Neural crest cell (in vitro differentiated cells): ENCODE measurements around the gene SMG6. TPM values are rescaled to one million over a fixed set of nuclear protein-coding genes. Genes with fewer than 3 reads are reported as not detected.

Source experiments
- DNase-seq: peaks from one replicate; pipeline ENCODE4 v3.0.0; 2021; ENCODE audit warnings: low read depth, mixed read lengths, low spot score
- H3K27ac Mint-ChIP-seq: one replicate; pipeline ENCODE4 v1.8.0; 2021; ENCODE audit warnings: mild to moderate bottlenecking, mixed read lengths; ENCODE audit not compliant: unreplicated experiment
- H3K27me3 Mint-ChIP-seq: 2 replicates; pipeline ENCODE4 v1.8.0; 2021; ENCODE audit warnings: low read depth, mild to moderate bottlenecking, mixed read lengths
- H3K36me3 Mint-ChIP-seq: 2 replicates; pipeline ENCODE4 v1.8.0; 2021; ENCODE audit warnings: low read depth, mild to moderate bottlenecking, mixed read lengths
- H3K4me1 Mint-ChIP-seq: 2 replicates; pipeline ENCODE4 v1.8.0; 2021; ENCODE audit warnings: mixed read lengths
- H3K4me3 Mint-ChIP-seq: one replicate; pipeline ENCODE4 v1.8.0; 2021; ENCODE audit warnings: mild to moderate bottlenecking, mixed read lengths
- H3K9me3 Mint-ChIP-seq: 2 replicates; pipeline ENCODE4 v1.8.0; 2021; ENCODE audit warnings: mixed read lengths
- total RNA-seq: library from RNA; stranded (reverse); gene quantifications from 2 replicates; pipeline ENCODE4 v1.2.1, GENCODE V29; 2021
- TF ChIP-seq, protein P1 (sequence below): fragments of 200-600 bp; sonication (generic); conservative IDR thresholded peaks from 2 replicates; pipeline ENCODE4 v1.5.0; 2021; ENCODE audit warnings: antibody characterized with exemption, mild to moderate bottlenecking

Gene SMG6
- total RNA-seq, 1 donor from 2014 or later: 57.2 TPM

DNA sequence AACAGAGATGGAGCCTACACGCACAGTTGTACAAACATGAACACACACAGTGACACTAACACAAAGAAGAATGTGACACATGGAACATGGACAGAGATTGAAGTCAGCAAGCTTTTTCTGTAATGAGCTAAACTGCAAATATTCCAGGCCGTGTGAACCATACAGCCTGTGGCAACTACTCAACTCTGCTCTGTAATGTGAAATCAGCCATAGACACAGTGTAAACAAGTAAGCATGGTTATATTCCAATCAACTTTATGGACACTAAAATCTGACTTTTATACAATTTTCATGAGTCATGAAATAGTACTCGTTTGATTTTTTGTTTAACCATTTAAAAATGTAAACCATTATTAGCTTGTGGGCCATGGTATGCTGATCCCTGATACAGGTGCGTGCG is 120.2 kb downstream of the SMG6 start:
- H3K4me1 Mint-ChIP-seq: peaks cover 14% of the 10 kb centered on the region
- TF ChIP-seq, protein P1, sequence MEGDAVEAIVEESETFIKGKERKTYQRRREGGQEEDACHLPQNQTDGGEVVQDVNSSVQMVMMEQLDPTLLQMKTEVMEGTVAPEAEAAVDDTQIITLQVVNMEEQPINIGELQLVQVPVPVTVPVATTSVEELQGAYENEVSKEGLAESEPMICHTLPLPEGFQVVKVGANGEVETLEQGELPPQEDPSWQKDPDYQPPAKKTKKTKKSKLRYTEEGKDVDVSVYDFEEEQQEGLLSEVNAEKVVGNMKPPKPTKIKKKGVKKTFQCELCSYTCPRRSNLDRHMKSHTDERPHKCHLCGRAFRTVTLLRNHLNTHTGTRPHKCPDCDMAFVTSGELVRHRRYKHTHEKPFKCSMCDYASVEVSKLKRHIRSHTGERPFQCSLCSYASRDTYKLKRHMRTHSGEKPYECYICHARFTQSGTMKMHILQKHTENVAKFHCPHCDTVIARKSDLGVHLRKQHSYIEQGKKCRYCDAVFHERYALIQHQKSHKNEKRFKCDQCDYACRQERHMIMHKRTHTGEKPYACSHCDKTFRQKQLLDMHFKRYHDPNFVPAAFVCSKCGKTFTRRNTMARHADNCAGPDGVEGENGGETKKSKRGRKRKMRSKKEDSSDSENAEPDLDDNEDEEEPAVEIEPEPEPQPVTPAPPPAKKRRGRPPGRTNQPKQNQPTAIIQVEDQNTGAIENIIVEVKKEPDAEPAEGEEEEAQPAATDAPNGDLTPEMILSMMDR: no peak
- no peaks in the 10 kb centered on the region for H3K36me3 Mint-ChIP-seq
- H3K9me3 Mint-ChIP-seq: no peaks in the 10 kb centered on the region
- no peak for DNase-seq
- H3K27me3 Mint-ChIP-seq: no peaks in the 10 kb centered on the region
- H3K27ac Mint-ChIP-seq: no peak overlapping the region
- H3K4me3 Mint-ChIP-seq: no peak overlapping the region

DNA sequence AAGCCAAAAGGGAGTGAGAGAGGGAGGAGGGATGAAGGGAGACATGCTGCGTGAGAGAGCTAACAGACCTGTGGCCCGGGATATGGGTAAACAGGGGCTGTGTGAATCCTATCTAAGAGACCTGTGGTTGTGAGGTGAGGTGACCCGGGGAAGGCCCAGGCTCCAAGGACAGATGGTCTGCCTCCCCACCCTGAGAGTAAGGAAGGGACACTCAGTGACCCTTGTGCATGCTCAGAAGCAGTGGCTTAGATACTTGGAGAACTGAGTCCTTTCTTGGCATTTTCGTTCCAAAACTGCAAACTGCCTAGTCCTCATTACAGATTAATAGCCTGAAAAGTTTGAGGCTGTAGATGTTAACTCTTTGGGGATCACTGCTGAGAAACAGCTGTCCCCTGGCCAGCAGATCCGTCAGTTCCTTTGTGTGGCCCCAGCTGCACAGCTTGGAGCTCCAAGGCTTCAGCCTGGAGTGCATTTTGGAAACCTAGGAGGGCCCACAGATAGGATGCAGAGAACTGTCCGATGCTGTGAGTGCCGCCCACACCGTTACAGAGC is 121.6 kb downstream of the SMG6 start:
- Mint-ChIP-seq H3K36me3 (no peaks in the 10 kb centered on the region), H3K4me3 (no peak overlapping the region), H3K27ac (no peak overlapping the region), H3K9me3 (no peaks in the 10 kb centered on the region), H3K4me1 (peaks cover 26% of the 10 kb centered on the region), H3K27me3 (no peaks in the 10 kb centered on the region)
- TF ChIP-seq, protein P1: no peak
- no peak for DNase-seq

DNA sequence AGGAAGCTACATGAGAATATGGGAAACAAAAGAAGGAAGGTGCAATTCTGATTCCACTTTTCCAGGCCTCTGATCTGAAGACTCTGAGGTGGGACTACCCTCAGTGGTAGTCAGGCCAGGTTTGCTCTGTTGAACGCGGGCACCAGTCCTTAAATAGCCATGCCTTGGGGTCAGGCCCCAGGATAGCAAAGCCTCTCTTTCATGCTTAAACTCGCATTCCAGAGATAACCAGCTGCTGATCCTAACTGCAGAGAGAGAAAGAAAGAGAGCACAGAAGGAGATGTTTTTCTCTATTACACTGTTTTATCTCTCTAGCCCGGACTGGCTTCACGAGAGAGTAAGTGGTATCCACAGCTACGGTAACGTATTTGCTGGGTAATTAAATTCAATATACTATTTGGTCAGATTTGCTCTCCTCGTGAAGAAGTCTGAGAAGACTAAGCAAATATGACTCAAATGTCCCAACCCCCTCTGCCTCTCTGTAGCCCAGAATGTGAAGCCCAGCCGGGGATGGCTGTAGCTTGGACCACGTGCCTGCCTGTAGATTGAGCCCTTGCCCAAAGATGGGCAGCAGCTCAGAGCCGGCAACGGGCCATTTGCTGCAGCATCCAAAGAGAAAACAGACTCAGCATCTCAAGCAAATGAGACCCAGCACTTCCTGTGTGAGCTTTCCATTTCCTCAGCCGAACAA is 122.2 kb downstream of the SMG6 start:
- DNase-seq: no peak
- peak overlapping the region; percentile 24 for H3K27ac Mint-ChIP-seq
- TF ChIP-seq, protein P1: no peak
- H3K36me3 Mint-ChIP-seq: no peaks in the 10 kb centered on the region
- no peak overlapping the region for H3K4me3 Mint-ChIP-seq
- no peaks in the 10 kb centered on the region for H3K27me3 Mint-ChIP-seq
- peaks cover 30% of the 10 kb centered on the region for H3K4me1 Mint-ChIP-seq
- H3K9me3 Mint-ChIP-seq: no peaks in the 10 kb centered on the region

DNA sequence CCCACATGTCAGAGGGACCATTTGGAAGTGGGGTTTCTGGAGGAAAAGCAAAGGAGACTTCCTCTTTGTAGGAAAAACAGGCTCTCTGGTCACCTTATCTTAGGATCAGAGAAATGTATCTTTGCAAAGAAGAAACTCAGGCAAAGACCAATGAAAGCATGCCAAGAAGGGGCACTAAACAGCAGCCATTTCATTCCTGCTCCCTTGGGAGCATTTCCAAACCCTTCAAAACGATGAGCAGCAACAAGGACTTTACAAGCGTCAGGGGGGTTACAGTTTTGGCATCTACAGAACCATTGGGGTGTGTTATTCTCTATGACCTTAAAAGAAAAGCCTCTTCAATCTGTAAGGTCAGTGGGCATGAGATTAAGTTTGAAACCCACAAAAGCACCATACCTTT is 122.8 kb downstream of the SMG6 start:
- TF ChIP-seq, protein P1: no peak
- Mint-ChIP-seq H3K4me3 (no peak overlapping the region), H3K36me3 (no peaks in the 10 kb centered on the region), H3K27ac (no peak overlapping the region), H3K4me1 (peaks cover 31% of the 10 kb centered on the region), H3K27me3 (no peaks in the 10 kb centered on the region), H3K9me3 (no peaks in the 10 kb centered on the region)
- no peak for DNase-seq

DNA sequence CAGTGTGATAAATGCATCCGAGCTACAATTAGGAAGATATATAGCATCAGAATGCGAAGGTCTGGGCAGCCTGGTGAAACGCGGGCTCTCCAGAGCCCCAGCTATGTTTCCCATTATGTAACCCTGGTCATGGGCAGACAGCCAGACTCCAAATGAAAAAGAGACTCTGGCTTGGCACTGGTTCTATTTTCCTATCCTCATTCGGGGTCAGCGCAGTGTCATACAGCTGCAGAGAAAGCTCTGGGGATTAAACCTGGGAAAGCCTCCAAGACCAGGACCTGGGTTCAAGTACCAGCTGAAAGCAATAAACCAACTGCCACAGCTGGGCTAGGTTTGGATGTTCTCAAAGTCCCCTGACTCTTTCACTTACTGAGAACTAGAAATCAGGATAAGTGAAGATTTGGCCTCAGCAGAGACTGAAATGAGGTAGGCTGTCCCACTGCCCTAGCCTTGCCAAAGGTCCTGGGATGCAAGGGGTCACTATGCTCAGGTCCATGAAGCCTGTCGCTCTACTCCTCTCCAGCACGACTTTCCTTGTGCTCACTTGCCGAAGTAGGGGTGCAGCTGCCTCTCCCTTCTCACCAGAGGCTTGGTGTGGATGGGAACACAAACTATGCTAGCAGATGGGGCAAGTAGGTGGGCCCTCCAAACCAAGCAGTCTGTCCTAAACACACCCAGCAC is 123.8 kb downstream of the SMG6 start:
- H3K36me3 Mint-ChIP-seq: peaks cover 2% of the 10 kb centered on the region
- no peaks in the 10 kb centered on the region for H3K27me3 Mint-ChIP-seq
- H3K4me3 Mint-ChIP-seq: no peak overlapping the region
- no peak for DNase-seq
- TF ChIP-seq, protein P1: no peak
- no peak overlapping the region for H3K27ac Mint-ChIP-seq
- H3K9me3 Mint-ChIP-seq: no peaks in the 10 kb centered on the region
- peaks cover 35% of the 10 kb centered on the region for H3K4me1 Mint-ChIP-seq
